Stimulated activated CD4-positive, alpha-beta T cell treated with anti-CD3 and anti-CD28 coated beads, Interleukin-2, amount 100 ng/mL, for 48 hours (primary cell): Measurements from ENCODE around the gene RASA2.
A peak's percentile ranks its signal among the peaks of the same experiment; 100 is the strongest.
"Not testable (repeated sequence)": the region's sequence is repeated elsewhere in the genome, so short reads cannot be mapped to it uniquely, and the experiment has no call there.

ENCODE experiments used
- DNase-seq, 2 donors: peaks; one replicate each; pipeline ENCODE4 v3.0.0-alpha.2; 2020

The RASA2 gene

GRCh38 chr3:141460097-141460704 lies 26.6 kb upstream of the RASA2 start:
- peak; percentile 91 to 94 for DNase-seq

GRCh38 chr3:141462176-141462859 lies 24.5 kb upstream of the RASA2 start:
- no peak for DNase-seq

- no peak for DNase-seq
Measured at GRCh38 chr3:141465221-141465620, 21.6 kb upstream of the RASA2 start.

- DNase-seq: no peak
Measured at GRCh38 chr3:141466633-141467169, 20.1 kb upstream of the RASA2 start.

GRCh38 chr3:141469720-141470119 lies 17.1 kb upstream of the RASA2 start:
- no peak for DNase-seq

GRCh38 chr3:141471160-141471559 lies 15.7 kb upstream of the RASA2 start:
- no peak for DNase-seq

- no peak for DNase-seq
Measured at GRCh38 chr3:141476033-141476432, 10.8 kb upstream of the RASA2 start.

- DNase-seq: no peak
Measured at GRCh38 chr3:141477224-141477623, 9.6 kb upstream of the RASA2 start.

- no peak for DNase-seq
Measured at GRCh38 chr3:141478139-141478538, 8.7 kb upstream of the RASA2 start.

GRCh38 chr3:141478840-141479239 lies 8.0 kb upstream of the RASA2 start:
- not testable (repeated sequence) for DNase-seq

- no peak for DNase-seq
Measured at GRCh38 chr3:141482245-141482922, 4.4 kb upstream of the RASA2 start.

GRCh38 chr3:141484701-141485287 lies 2.0 kb upstream of the RASA2 start:
- no peak for DNase-seq

- no peak for DNase-seq
Measured at GRCh38 chr3:141485641-141486495, 959 bp upstream of the RASA2 start.

GRCh38 chr3:141486496-141486745 lies 406 bp upstream of the RASA2 start:
- no peak for DNase-seq

GRCh38 chr3:141487521-141488252 lies 860 bp downstream of the RASA2 start:
- DNase-seq: peak; percentile 73 to 76

GRCh38 chr3:141489203-141489602 lies 2.4 kb downstream of the RASA2 start:
- DNase-seq: no peak

GRCh38 chr3:141491081-141491480 lies 4.3 kb downstream of the RASA2 start:
- DNase-seq: no peak

GRCh38 chr3:141491929-141492328 lies 5.1 kb downstream of the RASA2 start:
- DNase-seq: no peak

GRCh38 chr3:141493184-141493583 lies 6.4 kb downstream of the RASA2 start:
- no peak for DNase-seq

GRCh38 chr3:141497589-141497988 lies 10.8 kb downstream of the RASA2 start:
- DNase-seq: not testable (repeated sequence)

GRCh38 chr3:141498598-141499223 lies 11.9 kb downstream of the RASA2 start:
- peak; percentile 74 for DNase-seq

- no peak for DNase-seq
Measured at GRCh38 chr3:141499284-141499683, 12.5 kb downstream of the RASA2 start.
